ENCODE results near the gene PI4KB. TPM values are rescaled to one million over a fixed set of nuclear protein-coding genes. Genes with fewer than 3 reads are reported as not detected.
A peak's percentile ranks its signal among the peaks of the same experiment; 100 is the strongest.

PI4KB gene
- total and polyA plus RNA-seq, 9 of the 15 experiments (the other 6 are each of a cell fraction or from before 2014, with no cell fraction given): 3.1 to 65.4 (median 45.1) TPM

DNA sequence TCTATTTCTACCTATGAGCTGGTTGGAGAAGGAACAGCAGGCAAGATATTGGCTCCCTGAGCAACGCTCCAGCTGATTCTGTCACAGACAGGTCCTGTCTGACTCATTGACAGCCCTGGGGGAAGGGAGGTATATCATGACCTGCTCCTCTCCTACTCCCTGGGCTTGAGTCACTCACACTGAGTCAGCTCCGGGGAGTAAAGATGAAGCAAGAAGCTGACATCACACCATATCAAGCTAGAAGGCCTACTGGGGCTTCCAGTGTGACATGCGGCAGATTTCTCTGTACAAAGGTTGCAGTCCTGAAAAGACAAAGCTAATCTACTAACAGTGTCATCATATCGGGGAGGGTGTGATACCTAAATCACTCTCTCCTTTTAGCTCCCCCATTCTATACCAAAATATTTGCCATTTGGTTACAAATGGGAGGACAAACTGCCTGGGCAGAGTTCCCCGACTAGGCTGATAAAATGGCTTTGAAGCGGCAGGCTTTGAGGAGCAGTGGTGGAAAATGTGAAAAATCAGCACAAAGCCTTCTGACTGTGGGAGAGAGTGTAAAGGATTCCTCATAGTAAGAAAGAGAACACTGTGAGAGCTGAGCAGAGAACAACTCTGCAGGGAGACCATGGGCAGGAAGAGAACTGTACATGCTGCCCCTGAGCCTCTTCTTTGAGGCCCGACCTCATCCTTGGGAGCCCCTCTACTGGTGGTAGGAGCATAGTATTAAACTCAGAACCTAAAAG lies 15.5 kb downstream of the PI4KB start (continued):
- TF ChIP-seq NELFE (IDR thresholded peaks at IDR 0.05; ENCODE audit: insufficient read depth, insufficient read length): no peak
- TF ChIP-seq ELF1 (tag; IDR thresholded peaks at IDR 0.05): 0 out of 2 replicates have a peak, but pooled peaks have one; percentile 49
- no peak for TF ChIP-seq SREBF2 (CRISPR knock-in tag; IDR thresholded peaks at IDR 0.05)
- peak; percentile 84; the same call in 1 of the 2 replicates for TF ChIP-seq ZNF766 (CRISPR knock-in tag; conservative IDR thresholded peaks at IDR 0.05)
- TF ChIP-seq CREB5 (CRISPR knock-in tag; IDR thresholded peaks at IDR 0.05): no peak
- 0 out of 2 replicates have a peak, but pooled peaks have one; percentile 8 for TF ChIP-seq CC2D1A (IDR thresholded peaks at IDR 0.05)
- TF ChIP-seq HDAC3 (IDR thresholded peaks at IDR 0.05; ENCODE audit: borderline replicate concordance, partially characterized antibody): peak; percentile 84
- TF ChIP-seq RNF2 (IDR thresholded peaks at IDR 0.05): peak; percentile 94
- TF ChIP-seq CREM (IDR thresholded peaks at IDR 0.05; ENCODE audit: low read depth): peak; percentile 93
- peak; percentile 79; the same call in 1 of the 2 replicates for TF ChIP-seq MBD2 (IDR thresholded peaks at IDR 0.05; ENCODE audit: borderline replicate concordance, low read depth)
- TF ChIP-seq CREB3L1 (IDR thresholded peaks at IDR 0.05; ENCODE audit: borderline replicate concordance, low read depth): no peak; the same call in 1 of the 2 replicates
- no peak for TF ChIP-seq LCOR (CRISPR knock-in tag; IDR thresholded peaks at IDR 0.05)
- TF ChIP-seq TAF1 (IDR thresholded peaks at IDR 0.05; ENCODE audit: control insufficient read depth, extremely low read depth, insufficient read depth, low read length, severe bottlenecking): peak; percentile 30
- no peak for TF ChIP-seq ZNF561 (CRISPR knock-in tag; conservative IDR thresholded peaks at IDR 0.05)
- TF ChIP-seq ZNF280B (CRISPR knock-in tag; IDR thresholded peaks at IDR 0.05): no peak
- TF ChIP-seq PHB (CRISPR knock-in tag; IDR thresholded peaks at IDR 0.05): no peak
- TF ChIP-seq MEIS2 (IDR thresholded peaks at IDR 0.05; ENCODE audit: partially characterized antibody): peak; percentile 96
- peak; percentile 91 for TF ChIP-seq NFRKB (IDR thresholded peaks at IDR 0.05; ENCODE audit: low read depth)
- TF ChIP-seq CBX3 (IDR thresholded peaks at IDR 0.05; ENCODE audit: borderline replicate concordance in 1 of 2, low read length in 2 of 2): peak in 1 of 2 experiments; percentile 80; a peak in 1 of 3 replicates
- peak; percentile 96 for TF ChIP-seq ZNF589 (CRISPR knock-in tag; IDR thresholded peaks at IDR 0.05; ENCODE audit: low read depth)
- TF ChIP-seq STAT5A (IDR thresholded peaks at IDR 0.05; ENCODE audit: borderline replicate concordance, low read length): no peak; the same call in 1 of the 2 replicates
- TF ChIP-seq ZNF583 (CRISPR knock-in tag; IDR thresholded peaks at IDR 0.05): no peak
- TF ChIP-seq KDM1A (IDR thresholded peaks at IDR 0.05): peak; percentile 6 to 49; a peak in 2 of 4 replicates
- TF ChIP-seq EHMT2 (IDR thresholded peaks at IDR 0.05): peak; percentile 69
- peak; percentile 60 for TF ChIP-seq TCF3 (CRISPR knock-in tag; IDR thresholded peaks at IDR 0.05)
- TF ChIP-seq DLX4 (CRISPR knock-in tag; IDR thresholded peaks at IDR 0.05): no peak
